Chondrocyte (in vitro differentiated cells): ENCODE measurements around the gene MIPEP. TPM values are rescaled to one million over a fixed set of nuclear protein-coding genes. Genes with fewer than 3 reads are reported as not detected.

Source experiments
- DNase-seq: peaks from one replicate; pipeline ENCODE4 v3.0.0; 2021; ENCODE audit warnings: mixed read lengths, low spot score
- H3K27ac Mint-ChIP-seq: one replicate; pipeline ENCODE4 v1.8.0; 2021; ENCODE audit warnings: mild to moderate bottlenecking, moderate library complexity, mixed read lengths; ENCODE audit not compliant: unreplicated experiment
- H3K27me3 Mint-ChIP-seq: 2 replicates; pipeline ENCODE4 v1.8.0; 2021; ENCODE audit warnings: low read depth, mixed read lengths
- H3K36me3 Mint-ChIP-seq: 2 replicates; pipeline ENCODE4 v1.8.0; 2021; ENCODE audit warnings: low read depth, mixed read lengths
- H3K4me1 Mint-ChIP-seq: 2 replicates; pipeline ENCODE4 v1.8.0; 2021; ENCODE audit warnings: low read depth, mild to moderate bottlenecking, mixed read lengths
- H3K4me3 Mint-ChIP-seq: one replicate; pipeline ENCODE4 v1.8.0; 2021; ENCODE audit warnings: mild to moderate bottlenecking, moderate library complexity, mixed read lengths; ENCODE audit not compliant: unreplicated experiment
- H3K9me3 Mint-ChIP-seq: 2 replicates; pipeline ENCODE4 v1.8.0; 2021; ENCODE audit warnings: low read depth, mixed read lengths
- CTCF ChIP-seq: fragments of 200-600 bp; sonication (generic); IDR thresholded peaks from 2 replicates; pipeline ENCODE4 v1.5.0; 2021; ENCODE audit warnings: antibody characterized with exemption, mild to moderate bottlenecking, moderate library complexity
- total RNA-seq: library from RNA; stranded (reverse); gene quantifications from 3 replicates; pipeline ENCODE4 v1.2.1, GENCODE V29; 2021

The MIPEP gene
- total RNA-seq, 1 donor from 2014 or later = 14.4 TPM

GRCh38 chr13:23833733-23834611 is 55.2 kb downstream of the MIPEP start:
- no peak for TF ChIP-seq CTCF
- Mint-ChIP-seq H3K27me3 (no peaks in the 10 kb centered on the region), H3K27ac (no peak overlapping the region), H3K4me3 (no peak overlapping the region), H3K9me3 (no peaks in the 10 kb centered on the region), H3K36me3 (peaks cover 15% of the 10 kb centered on the region), H3K4me1 (no peaks in the 10 kb centered on the region)
- no peak for DNase-seq

- no peak overlapping the region for H3K27ac Mint-ChIP-seq
- TF ChIP-seq CTCF = no peak
- no peaks in the 10 kb centered on the region for H3K4me1 Mint-ChIP-seq
- no peaks in the 10 kb centered on the region for H3K27me3 Mint-ChIP-seq
- peaks cover 10% of the 10 kb centered on the region for H3K36me3 Mint-ChIP-seq
- DNase-seq = no peak
- no peak overlapping the region for H3K4me3 Mint-ChIP-seq
- peaks cover 12% of the 10 kb centered on the region for H3K9me3 Mint-ChIP-seq
Measured at GRCh38 chr13:23828866-23829265, 60.3 kb downstream of the MIPEP start.

- H3K27me3 Mint-ChIP-seq = no peaks in the 10 kb centered on the region
- H3K4me3 Mint-ChIP-seq = no peak overlapping the region
- no peak overlapping the region for H3K27ac Mint-ChIP-seq
- peaks cover 12% of the 10 kb centered on the region for H3K9me3 Mint-ChIP-seq
- peaks cover 10% of the 10 kb centered on the region for H3K36me3 Mint-ChIP-seq
- no peak for DNase-seq
- TF ChIP-seq CTCF = no peak
- H3K4me1 Mint-ChIP-seq = no peaks in the 10 kb centered on the region
Measured at GRCh38 chr13:23828086-23828485, 61.1 kb downstream of the MIPEP start.

- DNase-seq = no peak
- Mint-ChIP-seq H3K4me1 (no peaks in the 10 kb centered on the region), H3K4me3 (no peak overlapping the region), H3K27ac (no peak overlapping the region), H3K27me3 (no peaks in the 10 kb centered on the region), H3K9me3 (peaks cover 12% of the 10 kb centered on the region), H3K36me3 (peaks cover 9% of the 10 kb centered on the region)
- TF ChIP-seq CTCF = no peak
Measured at GRCh38 chr13:23825179-23825578, 64.0 kb downstream of the MIPEP start.

- Mint-ChIP-seq H3K4me1 (no peaks in the 10 kb centered on the region), H3K27me3 (no peaks in the 10 kb centered on the region)
Measured at GRCh38 chr13:23824371-23824770, 64.8 kb downstream of the MIPEP start.

More at GRCh38 chr13:23824371-23824770, 64.8 kb downstream of the MIPEP start:
- Mint-ChIP-seq H3K9me3 (peaks cover 12% of the 10 kb centered on the region), H3K4me3 (no peak overlapping the region), H3K27ac (no peak overlapping the region), H3K36me3 (peaks cover 9% of the 10 kb centered on the region)
- TF ChIP-seq CTCF = no peak
- DNase-seq = no peak
